Kidney epithelial cell (primary cell): ENCODE data around the gene JTB. TPM values are rescaled to one million over a fixed set of nuclear protein-coding genes. Genes with fewer than 3 reads are reported as not detected.

Experiments
- DNase-seq: peaks from one replicate; pipeline ENCODE4 v3.0.0-alpha.2; 2010; ENCODE audit warnings: low read depth
- H3K27me3 ChIP-seq: 2 replicates; pipeline ENCODE4 v1.6.0; 2011; ENCODE audit warnings: low read length; ENCODE audit not compliant: control insufficient read depth, insufficient read depth
- H3K36me3 ChIP-seq: 2 replicates; pipeline ENCODE4 v1.5.1; 2011; ENCODE audit warnings: low read length; ENCODE audit not compliant: control insufficient read depth, insufficient read depth
- H3K4me3 ChIP-seq: 2 replicates; pipeline ENCODE4 v1.5.1; 2011; ENCODE audit warnings: low read depth, mild to moderate bottlenecking, control low read depth, low read length
- total RNA-seq: library from RNA; depleted of rRNA; stranded (reverse); fragments of >200 nt; gene quantifications from 2 replicates; pipeline ENCODE4 v1.2.3, GENCODE V29; 2015
- TF ChIP-seq, protein P1 (sequence below): IDR thresholded peaks from 2 replicates; pipeline ENCODE4 v1.5.1; 2011; ENCODE audit warnings: mild to moderate bottlenecking, moderate library complexity, low read length, control low read depth, inconsistent platforms; ENCODE audit not compliant: insufficient read depth, poor library complexity, severe bottlenecking

The JTB gene
- total RNA-seq, 1 donor from 2014 or later: 220 TPM

DNA sequence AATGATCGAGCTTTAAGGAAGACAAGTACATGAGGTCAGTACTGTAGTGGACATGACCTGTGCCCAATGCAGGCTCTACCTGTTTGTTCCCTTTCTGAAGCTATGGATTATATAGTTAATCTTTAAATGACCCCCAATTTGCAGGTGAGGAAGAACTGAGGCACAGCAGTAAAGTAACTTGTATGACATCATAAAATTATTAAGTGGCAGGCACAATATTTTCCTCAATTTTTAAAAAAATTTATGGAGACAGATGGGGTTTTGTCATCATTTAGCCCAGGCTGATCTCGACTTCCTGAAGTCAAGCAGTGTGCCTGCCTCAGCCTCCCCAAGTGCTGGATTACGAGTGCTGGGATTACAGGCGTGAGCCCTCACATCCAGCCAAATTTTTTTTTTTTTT lies 51.1 kb downstream of the JTB start:
- H3K4me3 ChIP-seq: no peak overlapping the region
- H3K36me3 ChIP-seq: no peaks in the 10 kb centered on the region
- no peaks in the 10 kb centered on the region for H3K27me3 ChIP-seq
- TF ChIP-seq, protein P1, sequence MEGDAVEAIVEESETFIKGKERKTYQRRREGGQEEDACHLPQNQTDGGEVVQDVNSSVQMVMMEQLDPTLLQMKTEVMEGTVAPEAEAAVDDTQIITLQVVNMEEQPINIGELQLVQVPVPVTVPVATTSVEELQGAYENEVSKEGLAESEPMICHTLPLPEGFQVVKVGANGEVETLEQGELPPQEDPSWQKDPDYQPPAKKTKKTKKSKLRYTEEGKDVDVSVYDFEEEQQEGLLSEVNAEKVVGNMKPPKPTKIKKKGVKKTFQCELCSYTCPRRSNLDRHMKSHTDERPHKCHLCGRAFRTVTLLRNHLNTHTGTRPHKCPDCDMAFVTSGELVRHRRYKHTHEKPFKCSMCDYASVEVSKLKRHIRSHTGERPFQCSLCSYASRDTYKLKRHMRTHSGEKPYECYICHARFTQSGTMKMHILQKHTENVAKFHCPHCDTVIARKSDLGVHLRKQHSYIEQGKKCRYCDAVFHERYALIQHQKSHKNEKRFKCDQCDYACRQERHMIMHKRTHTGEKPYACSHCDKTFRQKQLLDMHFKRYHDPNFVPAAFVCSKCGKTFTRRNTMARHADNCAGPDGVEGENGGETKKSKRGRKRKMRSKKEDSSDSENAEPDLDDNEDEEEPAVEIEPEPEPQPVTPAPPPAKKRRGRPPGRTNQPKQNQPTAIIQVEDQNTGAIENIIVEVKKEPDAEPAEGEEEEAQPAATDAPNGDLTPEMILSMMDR: no peak
- DNase-seq: no peak

Other genes with a start within 250 kb of the JTB start
- 33.8 and 36.4 TPM in 2 replicates for gene INTS3, start 249.6 kb downstream of the JTB start, total RNA-seq
- 2.7 and 6.2 TPM in 2 replicates for gene SLC27A3, start 202.3 kb downstream of the JTB start, total RNA-seq
- 12.2 and 12.7 TPM in 2 replicates for gene GATAD2B, start 54.7 kb downstream of the JTB start, total RNA-seq
- gene DENND4B, start 31.0 kb downstream of the JTB start, total RNA-seq: 25.1 and 42.8 TPM in 2 replicates
- gene CRTC2, start 19.1 kb downstream of the JTB start, total RNA-seq: 21.5 and 21.7 TPM in 2 replicates
- 219 and 246 TPM in 2 replicates for gene SLC39A1, start 14.1 kb downstream of the JTB start, total RNA-seq
- gene CREB3L4, start 9.8 kb downstream of the JTB start, total RNA-seq: 11.8 and 14.5 TPM in 2 replicates
- 46.3 and 48.7 TPM in 2 replicates for gene RAB13, start 8.7 kb upstream of the JTB start, total RNA-seq
- gene RPS27, start 13.1 kb upstream of the JTB start, total RNA-seq: 2,282 and 2,407 TPM in 2 replicates
- not detected in 2 replicates for gene NUP210L, start 177.4 kb upstream of the JTB start, total RNA-seq
- 434 and 529 TPM in 2 replicates for gene TPM3, start 214.4 kb upstream of the JTB start, total RNA-seq
- gene CFAP141, start 228.7 kb upstream of the JTB start, total RNA-seq: not detected in 2 replicates
- 61.7 and 70.9 TPM in 2 replicates for gene UBAP2L, start 243.3 kb upstream of the JTB start, total RNA-seq